KG1 (cell line): ENCODE measurements around the gene ABHD18.

Source experiments
- DNase-seq: peaks from one replicate; lab custom pipeline; 2025; lab: John Stamatoyannopoulos, UW

The ABHD18 gene

GRCh38 chr4:128068918-128069317, 103.7 kb downstream of the ABHD18 start:
- DNase-seq: no peak

- no peak for DNase-seq
These were observed 111.3 kb downstream of the ABHD18 start for GRCh38 chr4:128076464-128076863.
